ENCODE measurements around the gene GPR89B. TPM values are rescaled to one million over a fixed set of nuclear protein-coding genes. Genes with fewer than 3 reads are reported as not detected.

Gene GPR89B
- 3.8 to 5.1 TPM (median 4.9 TPM) in 5 replicates for total RNA-seq (2022; extraction: Qiagen RNA extraction)

GRCh38 chr1:147928236-147929132 is at the start of gene GPR89B:
GPR89B (plus strand) TSS chr1:147928420; CDS start chr1:147928537, 117 bp downstream.

DNA sequence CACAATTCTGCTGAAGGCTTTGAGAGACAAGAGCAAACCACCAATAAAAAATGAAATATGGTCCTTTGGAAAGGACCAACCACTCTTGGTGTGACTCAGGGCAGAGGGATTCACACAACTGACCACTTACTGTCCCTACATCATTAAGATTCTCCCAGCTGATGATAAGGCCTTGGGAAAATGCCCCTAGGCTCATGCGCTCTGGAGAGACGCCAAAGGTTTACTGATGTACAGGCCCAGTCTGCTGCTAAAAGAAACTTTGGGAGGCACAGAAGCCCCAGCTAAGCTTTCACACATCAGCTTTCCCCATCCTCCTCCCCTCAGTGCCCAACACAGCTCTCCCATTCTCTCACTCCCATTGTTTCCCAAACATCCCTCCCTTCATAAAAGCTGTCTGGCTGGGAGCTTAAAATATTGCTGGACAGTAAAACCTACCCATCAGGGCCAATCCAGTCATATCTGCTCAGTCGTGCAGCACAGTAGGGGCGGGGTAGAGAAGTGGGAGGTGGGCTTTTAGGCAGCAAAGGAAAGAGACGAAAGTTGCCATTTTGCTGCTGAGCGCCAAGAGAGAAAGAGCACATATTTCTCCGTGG is 25.9 kb upstream of the GPR89B start, which contains the start of gene GJA8:
Gene GJA8, plus strand, starts transcription at position 543 of the 593 bp plus-strand sequence. CDS start 5,161 bp downstream, outside the sequence.

Other genes starting within 250 kb of the GPR89B start
- gene GJA5, start 167.8 kb upstream of the GPR89B start, total RNA-seq (2022; extraction: Qiagen RNA extraction), result 0.06 to 0.12 TPM in 2 of 5 replicates, not detected in the others
- not detected in 5 replicates for gene GJA8, start 25.6 kb upstream of the GPR89B start, total RNA-seq (2022; extraction: Qiagen RNA extraction)
- gene NBPF11, start 223.9 kb downstream of the GPR89B start, total RNA-seq (2022; extraction: Qiagen RNA extraction), result 3.3 to 5.0 TPM (median 4.4 TPM) in 5 replicates

All from A549 treated with dexamethasone at 1 μM for 4 hours (cell line).